Activated CD4-positive, alpha-beta T cell treated with anti-CD3 and anti-CD28 coated beads, Interleukin-2, amount 50 U/mL, for 4 hours (primary cell): ENCODE data around the gene CUL1.
A peak's percentile ranks its signal among the peaks of the same experiment; 100 is the strongest.
"Not testable (repeated sequence)": the region's sequence is repeated elsewhere in the genome, so short reads cannot be mapped to it uniquely, and the experiment has no call there.

Source experiments
- DNase-seq, 2 experiments: peaks; one replicate each; pipeline ENCODE4 v3.0.0-alpha.2; 2020

Gene CUL1

GRCh38 chr7:148698007-148698396 lies 701 bp upstream of the CUL1 start:
- DNase-seq, result peak in 1 of 2 experiments; percentile 9

- peak; percentile 32 to 41 for DNase-seq
These were observed 500 bp downstream of the CUL1 start for GRCh38 chr7:148699024-148699781.

- no peak for DNase-seq
These were observed 1.3 kb downstream of the CUL1 start for GRCh38 chr7:148699782-148700629.

- DNase-seq, result peak; percentile 43 to 47
These were observed 2.0 kb downstream of the CUL1 start for GRCh38 chr7:148700661-148701064.

DNA sequence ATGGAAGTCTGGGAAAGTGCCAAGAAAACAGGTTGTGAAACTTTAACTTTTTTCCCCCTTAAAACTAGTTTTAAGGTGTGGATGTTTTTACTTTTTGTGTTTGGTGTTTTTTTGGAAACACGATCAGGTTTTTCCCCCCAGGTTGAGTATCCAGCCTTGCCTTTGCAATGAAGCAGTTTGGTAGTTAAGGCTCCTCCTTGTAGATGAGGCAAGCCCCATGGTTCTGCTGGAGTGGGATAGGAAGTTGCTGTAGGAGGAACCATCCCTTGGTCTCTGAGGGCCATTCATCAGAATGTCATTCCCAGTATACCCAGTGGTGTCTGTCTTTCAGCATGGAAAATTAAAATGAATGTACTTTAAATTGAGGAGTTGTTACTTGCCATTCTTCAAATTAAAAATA lies 2.7 kb downstream of the CUL1 start:
- no peak for DNase-seq

- no peak for DNase-seq
These were observed 4.4 kb downstream of the CUL1 start for GRCh38 chr7:148702876-148703670.

GRCh38 chr7:148703671-148703962 lies 4.9 kb downstream of the CUL1 start:
- not testable (repeated sequence) for DNase-seq

DNA sequence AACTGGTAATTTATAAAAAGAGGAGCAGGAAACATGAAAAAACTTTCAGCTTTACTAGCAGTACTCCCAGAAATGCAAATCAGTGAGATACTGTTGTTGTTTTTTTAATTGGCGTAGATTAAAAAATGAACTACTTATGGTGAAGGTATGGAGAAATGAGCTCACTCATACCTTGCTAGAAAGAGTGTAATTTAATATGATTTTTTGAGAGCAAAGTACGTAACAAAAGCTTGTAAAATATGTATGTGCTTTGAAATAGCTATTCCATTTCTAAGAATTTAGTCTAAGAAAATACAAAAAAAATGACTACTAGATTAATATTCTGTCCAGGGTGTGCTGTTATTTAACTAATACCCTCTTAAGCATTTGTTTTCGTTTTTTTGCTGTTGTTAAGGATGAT lies 5.5 kb downstream of the CUL1 start:
- no peak for DNase-seq

GRCh38 chr7:148704970-148705369 lies 6.3 kb downstream of the CUL1 start:
- DNase-seq, result no peak

GRCh38 chr7:148706368-148706767 lies 7.7 kb downstream of the CUL1 start:
- DNase-seq, result no peak

DNA sequence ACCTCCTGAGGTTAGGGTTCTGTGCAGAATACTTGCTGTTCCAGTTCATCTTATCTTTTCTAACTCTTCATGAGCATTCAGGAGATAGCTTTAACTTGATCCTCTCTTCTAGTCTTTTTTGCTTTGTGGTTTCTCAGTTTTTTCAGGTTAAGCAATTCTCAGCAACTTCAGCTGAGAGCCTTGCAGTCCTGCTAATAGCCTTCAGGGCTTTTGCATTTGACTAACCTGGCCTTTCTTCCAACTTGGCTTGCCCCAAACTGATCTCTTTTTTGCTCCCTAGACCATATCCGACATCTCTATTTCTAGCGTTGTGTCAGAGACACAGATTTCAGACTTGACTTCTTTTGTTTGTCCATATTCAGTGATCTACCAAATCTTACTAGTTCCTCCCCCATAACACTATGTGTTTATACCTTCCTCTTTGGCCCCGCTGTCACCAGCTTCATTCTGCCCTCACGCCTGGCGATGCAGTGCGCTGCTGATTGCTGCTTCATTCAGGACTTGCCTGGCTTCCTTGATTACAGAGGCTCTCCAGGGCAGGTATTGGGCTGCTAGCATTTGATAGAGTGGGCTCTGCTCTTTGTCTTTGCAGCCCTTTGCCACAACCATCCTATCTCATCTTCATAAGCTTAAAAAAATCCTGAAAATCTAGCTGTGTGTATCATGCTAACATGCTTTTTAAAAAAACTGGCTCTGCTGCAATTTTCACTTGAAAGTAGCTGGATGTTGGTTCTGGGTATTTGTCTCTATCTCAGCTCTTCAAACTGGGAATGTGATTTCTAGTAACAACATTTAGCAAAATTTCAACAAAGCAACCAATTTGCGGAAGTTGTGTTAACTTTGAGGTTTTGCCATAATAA lies 9.6 kb downstream of the CUL1 start:
- no peak for DNase-seq

DNA sequence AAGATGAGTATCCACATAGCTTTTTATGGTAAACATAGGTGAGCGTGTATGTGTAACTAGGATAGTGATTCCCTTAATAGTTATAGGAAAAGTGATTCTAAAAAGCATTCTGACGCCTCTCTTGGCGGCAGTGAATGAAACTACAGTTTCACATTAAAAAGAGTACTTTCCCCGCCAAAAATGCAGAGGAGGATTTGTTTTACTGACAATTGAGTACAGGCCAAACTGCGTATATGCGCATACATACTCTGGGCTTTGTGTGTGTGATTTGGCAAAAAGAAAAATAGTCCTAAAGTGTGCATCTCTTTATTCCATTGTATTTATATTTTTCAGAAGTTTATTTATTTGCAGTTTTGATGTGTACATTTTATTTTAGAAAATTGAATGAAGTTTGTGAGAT lies 10.3 kb downstream of the CUL1 start:
- DNase-seq, result no peak

DNA sequence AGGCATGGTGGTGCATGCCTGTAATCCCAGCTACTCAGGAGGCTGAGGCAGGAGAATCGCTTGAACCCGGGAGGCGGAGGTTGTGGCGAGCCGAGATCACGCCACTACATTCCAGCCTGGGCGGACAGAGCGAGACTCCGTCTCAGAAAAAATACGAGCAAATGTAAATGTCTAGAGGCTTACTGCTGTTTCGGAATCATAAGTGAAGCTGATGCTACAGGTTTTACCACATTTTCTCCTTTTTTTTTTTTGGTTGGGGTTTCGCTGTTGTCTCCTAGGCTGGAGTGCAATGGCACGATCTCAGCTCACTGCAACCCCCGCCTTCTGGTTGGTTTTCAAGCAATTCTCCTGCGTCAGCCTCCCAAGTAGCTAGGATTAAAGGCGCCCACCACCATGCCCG lies 11.7 kb downstream of the CUL1 start:
- not testable (repeated sequence) for DNase-seq

DNA sequence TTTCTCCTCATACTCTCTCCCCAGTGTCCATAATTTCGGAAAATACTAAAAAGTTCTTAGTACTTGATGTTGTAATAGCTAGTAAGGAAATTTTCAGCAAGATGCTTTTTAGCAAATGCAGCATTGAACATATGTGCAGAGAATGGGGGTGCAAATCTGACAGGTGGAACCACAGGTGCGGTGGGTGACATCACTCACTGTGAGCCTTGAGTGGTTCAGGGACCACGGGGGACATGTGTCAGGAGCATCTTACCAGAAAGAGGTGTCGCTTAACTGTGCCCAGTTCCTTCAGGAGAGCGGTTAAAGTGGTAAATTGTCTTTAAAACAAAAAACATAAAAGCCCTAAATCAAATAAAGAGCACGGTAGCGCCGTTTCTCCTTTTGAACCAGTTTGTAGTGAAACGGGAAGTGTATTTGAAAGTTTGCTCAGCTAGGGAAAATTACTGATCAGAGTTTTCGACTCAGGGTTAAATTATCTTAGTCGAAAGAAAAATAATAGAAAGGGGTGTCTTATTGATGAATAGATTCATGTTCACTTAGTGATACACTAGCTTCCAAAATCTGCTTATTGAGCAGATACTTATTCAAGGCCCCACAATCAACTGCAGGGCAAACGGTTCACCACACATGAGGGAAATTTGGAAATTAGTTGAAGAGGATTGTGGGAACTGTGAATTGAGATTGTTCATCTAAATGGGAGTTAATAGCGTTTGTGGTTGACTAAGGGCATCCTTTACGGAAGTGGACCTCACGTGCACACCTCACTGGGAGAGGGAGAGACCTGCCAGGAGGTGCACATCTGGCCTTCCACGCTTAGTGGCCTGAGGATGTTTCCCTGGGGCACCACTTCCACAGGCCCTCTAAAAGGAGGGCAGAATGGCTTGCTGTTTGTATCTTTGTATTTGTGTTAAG lies 12.7 kb downstream of the CUL1 start:
- no peak for DNase-seq

GRCh38 chr7:148712678-148713329 lies 14.1 kb downstream of the CUL1 start:
- DNase-seq, result no peak

DNA sequence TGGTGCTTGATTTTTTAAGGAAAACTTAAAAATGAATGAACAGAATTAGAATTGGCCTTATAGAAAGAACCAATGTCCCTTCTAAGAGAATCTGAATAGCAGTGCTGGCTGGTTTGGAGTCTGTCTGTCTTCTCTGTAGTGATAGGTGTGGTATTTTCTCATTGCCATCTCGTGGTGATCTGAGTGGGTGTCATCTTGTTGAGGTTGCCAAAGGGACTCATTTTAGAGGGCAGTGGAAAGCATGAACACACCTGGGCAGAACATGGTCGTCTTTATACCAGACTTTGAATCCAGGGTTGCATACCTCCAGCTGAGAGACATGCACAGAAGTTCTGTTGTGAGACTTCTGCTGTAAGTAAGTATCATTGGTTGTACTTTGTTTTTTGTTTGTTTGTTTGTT lies 15.8 kb downstream of the CUL1 start:
- DNase-seq, result no peak

GRCh38 chr7:148715027-148715426 lies 16.3 kb downstream of the CUL1 start:
- no peak for DNase-seq

- DNase-seq, result no peak
These were observed 18.6 kb downstream of the CUL1 start for GRCh38 chr7:148717266-148717793.

GRCh38 chr7:148718431-148718830 lies 19.7 kb downstream of the CUL1 start:
- DNase-seq, result no peak

DNA sequence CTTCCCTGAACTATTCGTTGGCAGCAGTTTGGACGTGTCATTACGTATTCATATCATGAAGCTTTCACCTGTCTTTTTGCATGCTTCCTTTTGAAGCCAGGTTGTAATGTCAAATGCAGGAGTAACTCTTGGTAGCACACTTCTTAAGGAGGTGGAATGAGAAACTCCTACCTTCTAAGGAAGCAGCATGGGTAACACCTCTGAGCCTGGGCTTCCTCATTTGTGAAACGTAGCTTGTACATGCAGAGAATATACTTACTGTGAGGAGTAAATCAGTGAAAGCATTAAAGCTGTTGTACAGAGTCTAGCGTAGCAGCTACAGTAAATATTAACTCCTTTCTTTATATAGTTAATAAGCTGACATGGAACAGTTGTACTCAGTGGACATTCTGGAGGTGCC lies 21.1 kb downstream of the CUL1 start:
- DNase-seq, result no peak

DNA sequence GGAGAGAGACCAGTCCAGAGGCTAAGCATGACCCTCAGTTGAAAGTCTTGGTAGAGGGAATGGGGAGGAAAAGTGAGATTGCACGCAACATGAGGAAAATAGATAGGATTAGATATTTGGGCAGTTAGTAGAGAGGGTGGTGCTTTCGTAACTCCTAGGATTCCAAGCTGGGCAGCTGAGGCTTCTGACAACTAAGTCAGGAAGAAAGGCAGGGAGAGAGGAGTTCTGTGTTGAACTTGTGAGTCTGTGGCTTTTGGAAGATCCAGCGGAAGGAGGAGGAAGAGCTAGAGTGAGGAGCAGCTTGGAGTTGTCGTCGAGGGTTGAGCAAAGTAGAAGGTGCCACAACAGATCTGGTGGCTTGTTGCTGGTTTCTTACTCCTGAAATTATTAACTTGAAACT lies 21.8 kb downstream of the CUL1 start:
- no peak for DNase-seq
